ENCODE data around the gene SBNO2.

The SBNO2 gene

GRCh38 chr19:1113030-1113985, 60.8 kb downstream of the SBNO2 start (continued):
- TF ChIP-seq CSRNP3 (CRISPR knock-in tag; IDR thresholded peaks at IDR 0.05), result no peak
- no peak for TF ChIP-seq TSHZ2 (CRISPR knock-in tag; IDR thresholded peaks at IDR 0.05)
- no peak for TF ChIP-seq ZNF8 (CRISPR knock-in tag; IDR thresholded peaks at IDR 0.05)
- no peak for TF ChIP-seq ESRRG (CRISPR knock-in tag; IDR thresholded peaks at IDR 0.05)
- TF ChIP-seq PATZ1 (CRISPR knock-in tag; IDR thresholded peaks at IDR 0.05; ENCODE audit: borderline replicate concordance), result no peak
- TF ChIP-seq ARNTL (CRISPR knock-in tag; IDR thresholded peaks at IDR 0.05; ENCODE audit: borderline replicate concordance, low read depth), result no peak
- TF ChIP-seq ZFP3 (CRISPR knock-in tag; IDR thresholded peaks at IDR 0.05), result no peak
- no peak for TF ChIP-seq ZFP30 (CRISPR knock-in tag; IDR thresholded peaks at IDR 0.05)
- no peak for TF ChIP-seq RARB (CRISPR knock-in tag; IDR thresholded peaks at IDR 0.05)
- no peak for TF ChIP-seq SNAI2 (CRISPR knock-in tag; IDR thresholded peaks at IDR 0.05)

- no peak; the same call in 2 of the 3 replicates for ATAC-seq
- TF ChIP-seq ZFP30 (CRISPR knock-in tag; IDR thresholded peaks at IDR 0.05) (no peak), PPARA (CRISPR knock-in tag; IDR thresholded peaks at IDR 0.05; ENCODE audit: borderline replicate concordance) (no peak), OSR1 (CRISPR knock-in tag; IDR thresholded peaks at IDR 0.05) (no peak), ZNF70 (CRISPR knock-in tag; IDR thresholded peaks at IDR 0.05) (no peak), TOX (CRISPR knock-in tag; IDR thresholded peaks at IDR 0.05; ENCODE audit: borderline replicate concordance) (no peak), ZNF565 (CRISPR knock-in tag; conservative IDR thresholded peaks at IDR 0.05; ENCODE audit: low read depth) (no peak), ZC3H10 (CRISPR knock-in tag; IDR thresholded peaks at IDR 0.05) (no peak), CSRNP3 (CRISPR knock-in tag; IDR thresholded peaks at IDR 0.05) (no peak), TSHZ2 (CRISPR knock-in tag; IDR thresholded peaks at IDR 0.05) (no peak), GLIS3 (CRISPR knock-in tag; IDR thresholded peaks at IDR 0.05) (no peak), CREB5 (CRISPR knock-in tag; IDR thresholded peaks at IDR 0.05; ENCODE audit: low read depth) (no peak), POU6F1 (CRISPR knock-in tag; IDR thresholded peaks at IDR 0.05; ENCODE audit: borderline replicate concordance, low read depth) (no peak), ESRRG (CRISPR knock-in tag; IDR thresholded peaks at IDR 0.05) (no peak), ZFP3 (CRISPR knock-in tag; IDR thresholded peaks at IDR 0.05) (no peak), BACH2 (CRISPR knock-in tag; IDR thresholded peaks at IDR 0.05; ENCODE audit: borderline replicate concordance) (no peak), PATZ1 (CRISPR knock-in tag; IDR thresholded peaks at IDR 0.05; ENCODE audit: borderline replicate concordance) (no peak), RARB (CRISPR knock-in tag; IDR thresholded peaks at IDR 0.05) (no peak), ARNTL (CRISPR knock-in tag; IDR thresholded peaks at IDR 0.05; ENCODE audit: borderline replicate concordance, low read depth) (no peak)
Measured at GRCh38 chr19:1112268-1113029, 61.6 kb downstream of the SBNO2 start.
